K562 (cell line): ENCODE results near the gene BCAP31. TPM values are rescaled to one million over a fixed set of nuclear protein-coding genes. Genes with fewer than 3 reads are reported as not detected.

Source experiments
- BCLAF1 ChIP-seq, 2 experiments: fragments of 450-650 bp in 1 of 2; IDR thresholded peaks; 2 replicates each; pipeline ENCODE4 v1.6.1; 2011 to 2017; ENCODE audit warnings: low read depth in 2 of 2, antibody characterized with exemption in 1 of 2, borderline replicate concordance in 1 of 2, low read length in 1 of 2, mild to moderate bottlenecking in 1 of 2, mixed read lengths in 1 of 2; ENCODE audit not compliant: control insufficient read depth in 1 of 2
- BCOR ChIP-seq: fragments of 450-650 bp; IDR thresholded peaks from 2 replicates; pipeline ENCODE4 v1.6.1; 2016
- CBFA2T3 ChIP-seq: fragments of 450-650 bp; IDR thresholded peaks from 2 replicates; pipeline ENCODE4 v1.6.1; 2017
- CCAR2 ChIP-seq: fragments of 200-400 bp; formaldehyde crosslinking; IDR thresholded peaks from 2 replicates; pipeline ENCODE4 v1.6.1; 2017; ENCODE audit warnings: mild to moderate bottlenecking, low read depth, low read length
- CTCFL ChIP-seq: IDR thresholded peaks from 2 replicates; pipeline ENCODE4 v1.6.1; 2011; ENCODE audit warnings: borderline replicate concordance, low read depth, mild to moderate bottlenecking, moderate library complexity, low read length; ENCODE audit not compliant: insufficient read depth, poor library complexity, severe bottlenecking
- DLX4 ChIP-seq: fragments of 250-450 bp; sonication (Bioruptor Pico); IDR thresholded peaks from 2 replicates; pipeline ENCODE4 v1.6.1; 2021; ENCODE audit warnings: mild to moderate bottlenecking
- E2F1 ChIP-seq: sonication (generic); formaldehyde crosslinking; IDR thresholded peaks from 2 replicates; pipeline ENCODE4 v1.8.1; 2023; ENCODE audit warnings: mild to moderate bottlenecking, missing genetic modification reagents, moderate library complexity
- FOXK2 ChIP-seq, 2 experiments: fragments of 450-650 bp; IDR thresholded peaks in 1 of 2; conservative IDR thresholded peaks in 1 of 2; 2 replicates each; pipeline ENCODE4 v1.6.1; 2016; ENCODE audit warnings: low read depth in 2 of 2, mild to moderate bottlenecking in 1 of 2
- HDAC1 ChIP-seq, 2 experiments: fragments of 450-650 bp; IDR thresholded peaks; 2 replicates each; pipeline ENCODE4 v1.6.1; 2016 to 2017; ENCODE audit warnings: inconsistent platforms in 1 of 2, mild to moderate bottlenecking in 1 of 2, moderate library complexity in 1 of 2
- HMGN3 ChIP-seq: IDR thresholded peaks from 2 replicates; pipeline ENCODE4 v1.6.1; 2011; ENCODE audit warnings: borderline replicate concordance, low read depth, mild to moderate bottlenecking, mixed read lengths, low read length; ENCODE audit not compliant: insufficient read length; ENCODE audit errors: extremely low read depth
- IRF9 ChIP-seq: fragments of 450-650 bp; IDR thresholded peaks from 2 replicates; pipeline ENCODE4 v1.6.1; 2016; ENCODE audit warnings: missing biosample characterization, missing genetic modification characterization
- MYNN ChIP-seq, 2 experiments: sonication (generic); formaldehyde crosslinking in 1 of 2; IDR thresholded peaks; 2 replicates each; pipeline versions ENCODE4 v1.5.0 to v1.6.1; 2016 to 2020; ENCODE audit warnings: antibody characterized with exemption in 1 of 2, missing genetic modification reagents in 1 of 2
- RNF2 ChIP-seq: sonication (generic); IDR thresholded peaks from 2 replicates; pipeline ENCODE4 v1.6.1; 2016
- SMARCA4 ChIP-seq: fragments of 450-650 bp; IDR thresholded peaks from 2 replicates; pipeline ENCODE4 v1.6.1; 2016
- ZNF584 ChIP-seq: fragments of 200-800 bp; sonication (Bioruptor generic); IDR thresholded peaks from 2 replicates; pipeline ENCODE4 v1.6.1; 2016; ENCODE audit warnings: low read depth, mild to moderate bottlenecking, missing genetic modification characterization, missing compliant biosample characterization
- ZNF76 ChIP-seq: fragments of 250-450 bp; sonication (Bioruptor Pico); IDR thresholded peaks from 2 replicates; pipeline ENCODE4 v1.4.0; 2020; ENCODE audit warnings: mild to moderate bottlenecking, moderate library complexity, borderline replicate concordance
- ZNF766 ChIP-seq: fragments of 200-800 bp; sonication (Bioruptor generic); conservative IDR thresholded peaks from 2 replicates; pipeline ENCODE4 v1.6.1; 2016; ENCODE audit warnings: missing genetic modification characterization, missing compliant biosample characterization
- polyA plus RNA-seq, 8 experiments: library from polyadenylated mRNA; depleted of rRNA in 4 of 8; stranded (reverse) in 5 of 8; unstranded in 3 of 8; fragments of >200 nt; fragmentation: Nextera tagmentation in 2 of 8; fragmentation: Illumina TruSeq in 1 of 8; extraction: Ambion mirVana in 2 of 8; extraction: Trizol in 1 of 8; gene quantifications; 2 replicates each; pipeline versions ENCODE4 v1.2.1 to v1.2.3, GENCODE V29; 2011 to 2014; ENCODE audit warnings: inconsistent platforms in 1 of 8, missing spikeins in 1 of 8
- total RNA-seq, 7 experiments: library from RNA; depleted of rRNA in 6 of 7; stranded (reverse); fragments of >200 nt in 6 of 7; fragmentation: Illumina TruSeq in 2 of 7; extraction: Trizol in 2 of 7; gene quantifications; 2 replicates each; pipeline versions ENCODE4 v1.2.1 to v1.2.3, GENCODE V29; 2011 to 2021; ENCODE audit warnings: low replicate concordance in 1 of 7

The BCAP31 gene
- total and polyA plus RNA-seq, 9 of the 15 experiments (the other 6 are each of a cell fraction or from before 2014, with no cell fraction given): 156 to 683 (median 188) TPM

GRCh38 chrX:153765138-153766079 is 41.2 kb upstream of the BCAP31 start (continued):
- TF ChIP-seq DLX4 (CRISPR knock-in tag): no peak
- peak; percentile 9 for TF ChIP-seq CTCFL
- 0 out of 4 replicates have a peak, but pooled peaks of 1 of the 2 experiments have one; percentile 28 for TF ChIP-seq FOXK2 (conservative IDR thresholded peaks at IDR 0.05 in 1 of 2, IDR thresholded peaks at IDR 0.05 in 1 of 2; ENCODE audit: low read depth in 2 of 2)
- TF ChIP-seq CBFA2T3: peak; percentile 94
- TF ChIP-seq SMARCA4: peak; percentile 82
- peak; percentile 76; the same call in 1 of the 2 replicates for TF ChIP-seq MYNN (IDR thresholded peaks at IDR 0.05)
- TF ChIP-seq MYNN (CRISPR knock-in tag; IDR thresholded peaks at IDR 0.05): no peak
- TF ChIP-seq ZNF584 (CRISPR knock-in tag): 0 out of 2 replicates have a peak, but pooled peaks have one; percentile 28
- no peak for TF ChIP-seq E2F1 (CRISPR knock-in tag)
- TF ChIP-seq HMGN3: peak; percentile 95
- 0 out of 2 replicates have a peak, but pooled peaks have one; percentile 33 for TF ChIP-seq RNF2
- peak; percentile 46 for TF ChIP-seq BCOR
- TF ChIP-seq IRF9 (tag): no peak
- TF ChIP-seq BCLAF1 (IDR thresholded peaks at IDR 0.05; ENCODE audit: borderline replicate concordance in 1 of 2, control insufficient read depth in 1 of 2, low read depth in 2 of 2, low read length in 1 of 2): 0 out of 4 replicates have a peak, but pooled peaks of 1 of the 2 experiments have one; percentile 18
- no peak for TF ChIP-seq CCAR2
- peak; percentile 36; the same call in 1 of the 2 replicates for TF ChIP-seq ZNF76 (CRISPR knock-in tag)
- peak in 1 of 2 experiments; percentile 68; a peak in 1 of 4 replicates for TF ChIP-seq HDAC1 (IDR thresholded peaks at IDR 0.05)
- peak; percentile 51; the same call in 1 of the 2 replicates for TF ChIP-seq ZNF766
